NCI-H748 (cell line): ENCODE results near the gene HARBI1.

Experiments
- DNase-seq: peaks from one replicate; lab custom pipeline; 2025; ENCODE audit not compliant: unreplicated experiment; lab: John Stamatoyannopoulos, UW

The HARBI1 gene

GRCh38 chr11:46633291-46634217 lies 16.5 kb upstream of the HARBI1 start:
- DNase-seq = no peak

- no peak for DNase-seq
These were observed 15.5 kb upstream of the HARBI1 start for GRCh38 chr11:46632502-46632901.

- no peak for DNase-seq
These were observed 14.6 kb upstream of the HARBI1 start for GRCh38 chr11:46631676-46632075.

- DNase-seq = no peak
These were observed 13.2 kb upstream of the HARBI1 start for GRCh38 chr11:46630237-46630636.

- DNase-seq = no peak
These were observed 11.9 kb upstream of the HARBI1 start for GRCh38 chr11:46628961-46629360.

GRCh38 chr11:46625406-46625805 lies 8.4 kb upstream of the HARBI1 start:
- DNase-seq = no peak

GRCh38 chr11:46618837-46619236 lies 1.8 kb upstream of the HARBI1 start:
- no peak for DNase-seq

- DNase-seq = no peak
These were observed 916 bp upstream of the HARBI1 start for GRCh38 chr11:46617972-46618314.

GRCh38 chr11:46616551-46617133 lies 385 bp downstream of the HARBI1 start:
- DNase-seq = no peak

- no peak for DNase-seq
These were observed 1.3 kb downstream of the HARBI1 start for GRCh38 chr11:46615756-46616155.

GRCh38 chr11:46612326-46612725 lies 4.7 kb downstream of the HARBI1 start:
- DNase-seq = no peak

GRCh38 chr11:46611526-46612304 lies 5.3 kb downstream of the HARBI1 start:
- no peak for DNase-seq

- no peak for DNase-seq
These were observed 7.6 kb downstream of the HARBI1 start for GRCh38 chr11:46609386-46609785.

GRCh38 chr11:46607516-46607915 lies 9.5 kb downstream of the HARBI1 start:
- no peak for DNase-seq

GRCh38 chr11:46604796-46605195 lies 12.2 kb downstream of the HARBI1 start:
- no peak for DNase-seq

GRCh38 chr11:46603704-46604308 lies 13.2 kb downstream of the HARBI1 start:
- no peak for DNase-seq

GRCh38 chr11:46601129-46601528 lies 15.9 kb downstream of the HARBI1 start:
- no peak for DNase-seq

GRCh38 chr11:46600194-46600960 lies 16.6 kb downstream of the HARBI1 start:
- DNase-seq = no peak

GRCh38 chr11:46599340-46600193 lies 17.5 kb downstream of the HARBI1 start:
- no peak for DNase-seq
